Measurements from ENCODE around the gene CPPED1.
"Not testable (repeated sequence)": the region's sequence is repeated elsewhere in the genome, so short reads cannot be mapped to it uniquely, and the experiment has no call there.

CPPED1 gene, protein sequence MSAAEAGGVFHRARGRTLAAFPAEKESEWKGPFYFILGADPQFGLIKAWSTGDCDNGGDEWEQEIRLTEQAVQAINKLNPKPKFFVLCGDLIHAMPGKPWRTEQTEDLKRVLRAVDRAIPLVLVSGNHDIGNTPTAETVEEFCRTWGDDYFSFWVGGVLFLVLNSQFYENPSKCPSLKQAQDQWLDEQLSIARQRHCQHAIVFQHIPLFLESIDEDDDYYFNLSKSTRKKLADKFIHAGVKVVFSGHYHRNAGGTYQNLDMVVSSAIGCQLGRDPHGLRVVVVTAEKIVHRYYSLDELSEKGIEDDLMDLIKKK

DNA sequence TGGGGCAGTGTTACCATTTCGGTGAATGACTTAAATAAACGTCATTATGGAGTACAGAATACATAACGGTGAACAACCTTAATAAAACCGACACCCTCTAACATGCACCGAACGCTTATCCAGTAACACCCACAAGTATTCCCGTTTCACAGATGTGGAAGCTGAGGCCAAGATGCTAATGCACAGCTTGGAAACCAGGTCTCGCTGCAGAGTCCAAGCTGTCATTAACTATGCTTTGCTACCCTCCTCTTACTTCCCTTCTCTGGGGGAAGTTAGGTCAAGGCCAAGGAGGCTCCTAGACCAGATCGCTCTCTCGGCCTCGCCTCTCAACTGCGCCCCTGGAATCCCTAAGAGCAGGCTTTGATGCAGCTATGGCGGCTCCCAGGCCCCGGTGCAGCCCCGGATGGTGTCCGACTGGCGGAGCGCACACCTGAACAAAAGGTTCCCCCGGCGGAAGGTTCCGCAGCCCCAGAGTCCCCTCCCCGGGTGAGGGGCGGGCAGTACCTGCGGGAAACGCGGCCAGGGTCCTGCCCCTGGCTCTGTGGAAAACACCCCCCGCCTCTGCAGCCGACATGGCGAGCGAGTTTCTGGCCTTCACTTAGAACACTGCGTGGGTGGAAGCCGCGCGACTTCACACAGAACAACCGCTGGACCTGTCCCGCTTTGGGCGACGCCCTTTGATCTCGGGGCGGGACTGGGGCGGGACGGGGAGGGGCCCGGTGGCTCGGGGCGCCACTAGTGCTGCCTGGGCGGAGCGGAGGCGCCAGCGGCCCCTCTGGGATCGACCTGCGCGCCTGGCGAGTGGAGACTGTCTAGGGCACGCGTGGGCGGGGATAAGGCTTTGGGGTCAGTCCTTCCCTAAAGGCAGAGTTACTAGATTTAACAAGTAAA, at the start of gene CPPED1:
TSS of gene CPPED1 (minus strand) at position 685 of the 891 bp plus-strand sequence. CDS start at position 574, 111 bp downstream.
- peak; percentile 90 for DNase-seq

DNA sequence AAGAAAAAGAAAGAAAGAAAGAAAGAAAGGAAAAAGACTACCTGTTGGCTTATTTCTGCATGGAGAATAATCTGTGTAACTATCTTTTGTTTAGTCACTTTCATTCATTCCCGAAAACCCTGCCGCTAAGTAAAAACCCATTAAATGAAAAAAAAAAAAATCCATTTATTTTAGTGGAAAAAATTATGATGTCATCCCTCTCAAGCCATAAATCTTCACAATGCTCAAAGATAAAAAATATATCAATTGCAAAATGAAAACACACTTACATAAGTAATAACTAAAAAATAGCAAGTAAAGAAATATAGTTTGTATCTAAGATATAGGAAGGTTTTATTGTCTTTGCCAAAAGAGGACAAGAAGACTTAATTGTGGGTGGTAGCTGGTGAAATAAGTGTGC, 46.5 kb upstream of the CPPED1 start:
- DNase-seq: no peak

DNA sequence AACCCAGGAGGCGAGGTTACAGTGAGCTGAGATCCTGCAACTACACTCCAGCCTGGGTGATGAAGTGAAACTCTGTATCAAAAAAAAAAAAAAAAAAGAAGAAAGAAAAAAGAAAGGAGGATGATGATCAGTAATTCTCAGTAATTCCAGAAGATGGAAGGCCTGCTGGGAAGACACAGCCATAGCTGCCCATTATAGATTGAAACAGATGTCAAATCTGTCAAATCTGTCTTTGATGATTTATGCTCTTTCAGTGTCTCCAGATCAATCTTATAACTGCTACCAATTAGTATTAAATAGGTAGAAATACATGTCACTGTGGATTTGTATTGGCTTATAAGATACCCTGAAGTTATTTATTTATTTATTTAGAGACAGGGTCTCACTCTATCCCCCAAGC, 42.9 kb upstream of the CPPED1 start:
- no peak for DNase-seq

DNA sequence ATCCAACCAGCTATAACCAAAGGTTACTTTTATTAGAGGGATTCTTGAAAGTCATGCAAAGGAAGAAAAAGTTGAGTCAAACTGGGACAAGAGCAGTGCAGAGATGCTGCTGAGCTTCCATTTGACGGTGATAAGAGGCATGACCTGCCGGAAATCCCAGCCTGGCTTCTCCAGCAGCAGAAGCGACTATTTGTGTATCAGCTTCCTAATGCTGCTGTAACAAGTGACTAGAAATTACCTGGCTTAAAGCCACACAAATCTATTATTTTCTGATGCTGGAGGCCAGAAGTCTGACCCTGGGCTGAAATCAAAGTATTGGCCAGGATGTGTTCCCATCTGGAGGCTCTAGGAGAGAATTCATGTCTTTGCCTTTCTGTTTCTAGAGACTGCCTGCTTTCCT, 41.6 kb upstream of the CPPED1 start:
- DNase-seq: no peak

DNA sequence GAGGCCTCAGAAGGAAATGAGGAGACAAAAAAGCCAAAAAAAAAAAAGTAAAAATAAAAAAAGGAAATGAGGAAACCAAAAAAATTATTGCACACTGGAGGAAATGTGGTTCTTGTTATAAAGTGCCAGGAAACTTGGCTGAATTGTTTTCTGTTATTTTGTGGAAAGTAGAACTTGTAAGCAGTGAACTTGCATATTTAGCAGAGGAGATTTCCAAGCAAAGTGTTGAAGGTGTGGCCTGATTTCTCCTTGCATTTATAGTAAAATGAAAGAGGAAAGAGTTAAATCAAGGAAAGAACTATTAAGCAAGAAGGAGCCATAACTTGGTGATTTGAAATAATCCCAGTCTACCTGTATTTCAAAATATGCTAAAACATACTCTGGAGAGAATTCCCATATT, 34.1 kb upstream of the CPPED1 start:
- DNase-seq: no peak

DNA sequence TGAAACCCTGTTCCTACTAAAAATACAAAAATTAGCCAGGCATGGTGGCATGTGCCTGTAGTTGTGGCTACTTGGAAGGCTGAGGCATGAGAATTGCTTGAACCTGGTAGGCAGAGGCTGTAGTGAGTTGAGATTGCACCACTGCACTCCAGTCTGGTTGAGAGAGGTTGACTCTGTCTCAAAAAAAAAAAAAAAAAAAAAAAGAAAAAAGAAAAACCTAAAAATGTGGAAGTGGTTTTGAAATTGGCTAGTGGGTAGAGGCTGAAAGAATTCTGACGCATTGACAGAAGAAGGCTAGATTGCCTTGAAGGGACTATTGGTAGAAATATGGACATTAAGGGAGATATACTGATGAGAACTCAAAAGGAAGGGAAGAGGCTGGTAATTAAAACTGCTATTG, 33.6 kb upstream of the CPPED1 start:
- no peak for DNase-seq

DNA sequence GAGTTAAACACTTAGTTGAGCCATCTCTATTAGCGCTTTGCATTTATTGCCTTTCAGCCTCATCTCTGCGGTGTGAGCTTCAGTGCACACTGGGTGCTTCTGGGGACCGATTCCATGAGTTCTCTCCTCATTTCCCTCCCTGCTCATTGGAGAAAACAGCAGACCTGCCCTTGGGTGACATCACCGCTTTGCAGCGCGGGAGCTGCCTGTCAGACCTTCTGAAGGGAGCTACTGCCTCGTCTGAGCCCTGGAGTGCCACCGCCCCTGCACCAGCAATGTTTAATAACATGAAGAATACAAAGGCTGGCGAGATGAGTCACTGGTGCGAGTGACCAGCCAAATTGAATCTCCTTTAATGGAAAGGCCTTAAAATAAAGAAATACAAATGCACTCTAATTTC, 30.2 kb upstream of the CPPED1 start:
- no peak for DNase-seq

DNA sequence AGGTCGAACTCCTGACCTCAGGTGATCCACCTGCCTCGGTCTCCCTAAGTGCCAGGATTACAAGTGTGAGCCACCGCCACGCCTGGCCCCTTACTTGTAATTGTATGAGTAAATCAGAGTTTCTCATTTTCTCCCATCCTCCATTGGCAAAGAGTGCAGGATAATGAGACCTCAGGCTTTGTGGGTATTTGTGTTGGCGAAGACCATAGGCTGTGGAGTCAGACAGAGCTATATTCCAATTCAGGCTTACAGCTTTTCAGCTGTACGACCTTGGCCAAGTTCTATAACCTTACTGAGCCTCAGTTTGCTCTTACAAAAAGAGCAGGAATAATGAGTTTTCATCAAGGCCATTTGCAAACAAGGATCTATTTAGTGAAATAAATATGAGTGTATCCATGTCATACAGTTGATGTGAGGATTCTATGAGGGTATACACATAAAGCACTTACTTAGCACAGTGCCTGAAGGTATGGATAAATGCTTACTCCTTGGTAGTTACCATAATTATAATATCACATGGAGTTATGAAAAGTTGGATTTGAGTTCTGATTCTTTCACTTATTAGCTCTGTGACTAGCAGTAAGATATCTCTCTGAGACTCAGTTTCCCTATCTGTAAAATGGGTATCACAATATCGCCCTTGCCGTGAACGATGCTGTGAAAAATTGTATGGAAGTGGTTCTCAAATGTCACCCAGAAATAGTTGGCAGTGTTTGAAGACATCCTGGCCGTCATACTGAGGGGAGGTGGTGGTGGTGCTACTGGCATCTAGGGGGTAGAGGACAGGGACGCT, 25.6 kb upstream of the CPPED1 start:
- DNase-seq: no peak

DNA sequence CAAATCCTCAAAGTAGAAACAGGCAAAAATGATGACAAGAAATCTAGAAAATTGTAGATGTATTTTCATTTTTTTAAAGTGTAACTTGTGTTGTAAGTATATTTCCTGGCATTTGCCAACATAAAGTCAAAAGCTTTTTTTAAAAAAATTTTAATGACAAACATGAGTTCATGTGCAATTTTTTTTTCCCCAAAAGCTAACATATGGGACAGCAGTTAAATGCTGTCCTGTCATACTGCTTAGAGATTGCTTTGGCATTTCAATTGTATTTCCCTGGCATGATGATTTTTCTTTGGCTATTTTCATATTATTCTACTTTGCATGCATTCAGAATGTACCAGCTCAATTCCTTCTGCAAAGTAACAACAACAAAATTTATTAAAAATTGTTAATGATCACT, 24.5 kb upstream of the CPPED1 start:
- no peak for DNase-seq

DNA sequence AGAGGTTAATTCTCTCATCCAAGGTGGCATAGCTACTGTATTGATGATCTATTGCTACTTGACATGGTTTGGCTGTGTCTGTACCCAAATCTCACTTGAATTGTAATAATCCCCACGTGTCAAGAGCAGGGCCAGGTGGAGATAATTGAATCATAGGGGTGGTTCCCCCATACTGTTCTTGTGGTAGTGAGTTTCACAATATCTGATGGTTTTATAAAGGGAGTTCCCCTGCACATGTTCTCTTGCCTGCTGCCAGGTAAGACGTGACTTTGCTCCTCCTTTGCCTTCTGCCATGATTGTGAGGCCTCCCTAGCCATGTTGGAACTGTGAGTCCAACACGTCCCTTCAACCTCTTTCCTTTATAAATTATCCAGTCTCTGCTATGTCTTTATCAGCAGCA, 22.9 kb upstream of the CPPED1 start:
- no peak for DNase-seq

DNA sequence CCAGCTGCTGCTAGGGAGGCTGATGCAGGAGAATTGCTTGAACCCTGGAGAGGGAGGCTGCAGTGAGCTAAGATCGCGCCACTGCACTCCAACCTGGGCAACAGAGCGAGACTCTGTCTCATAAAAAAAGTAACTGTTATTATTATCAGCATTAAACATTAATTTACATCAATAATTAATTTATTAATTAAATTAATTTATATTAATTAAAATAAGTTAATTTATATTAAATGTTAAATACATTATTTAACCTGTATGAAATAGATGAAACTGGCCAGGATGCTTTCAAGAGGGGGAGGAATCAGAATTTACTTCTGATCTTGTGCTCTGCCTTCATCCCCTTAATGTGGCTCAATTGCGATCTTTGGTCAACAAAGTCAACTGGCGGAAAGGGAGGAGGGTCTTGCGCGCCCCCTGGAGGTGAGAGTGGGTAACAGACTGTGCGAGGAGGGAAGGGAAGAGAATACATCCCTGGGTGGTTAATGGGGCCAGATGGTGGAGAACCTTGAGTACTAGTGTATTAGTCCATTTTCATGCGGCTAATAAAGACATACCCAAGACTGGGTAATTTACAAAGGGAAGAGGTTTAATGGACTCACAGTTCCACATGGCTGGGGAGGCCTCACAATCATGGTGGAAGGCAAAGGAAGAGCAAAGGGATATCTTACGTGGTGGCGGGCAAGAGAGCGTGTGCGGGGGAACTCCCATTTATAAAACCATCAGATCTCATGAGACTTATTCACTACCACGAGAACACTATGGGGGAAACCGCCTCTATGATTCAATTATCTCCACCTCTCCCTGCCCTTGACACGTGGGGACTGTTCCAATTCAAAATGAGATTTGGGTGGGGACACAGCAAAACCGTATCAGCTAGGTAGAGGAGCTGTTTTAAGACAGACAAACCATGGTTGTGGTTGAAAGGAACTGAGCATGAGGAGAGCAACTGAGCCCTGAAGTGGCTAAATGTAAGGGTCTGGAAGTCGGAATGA, 15.7 kb upstream of the CPPED1 start:
- peak; percentile 49 for DNase-seq

DNA sequence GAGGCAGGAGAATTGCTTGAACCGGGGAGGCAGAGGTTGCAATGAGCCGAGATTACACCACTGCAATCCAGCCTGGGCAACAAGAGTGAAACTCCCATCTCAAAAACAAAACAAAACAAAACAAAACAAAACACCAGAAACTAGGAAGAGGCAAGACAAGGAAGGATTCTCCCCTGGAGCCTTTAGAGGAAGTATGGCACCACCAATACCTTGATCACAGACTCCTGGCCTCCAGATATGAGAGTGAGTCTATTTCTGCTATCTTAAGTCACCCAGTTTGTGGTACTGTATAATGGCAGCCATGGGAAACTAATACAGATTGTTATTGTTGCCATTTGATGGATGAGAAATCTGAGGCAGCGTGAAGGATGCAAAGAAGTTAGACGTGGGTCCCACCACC, 14.6 kb upstream of the CPPED1 start:
- no peak for DNase-seq

DNA sequence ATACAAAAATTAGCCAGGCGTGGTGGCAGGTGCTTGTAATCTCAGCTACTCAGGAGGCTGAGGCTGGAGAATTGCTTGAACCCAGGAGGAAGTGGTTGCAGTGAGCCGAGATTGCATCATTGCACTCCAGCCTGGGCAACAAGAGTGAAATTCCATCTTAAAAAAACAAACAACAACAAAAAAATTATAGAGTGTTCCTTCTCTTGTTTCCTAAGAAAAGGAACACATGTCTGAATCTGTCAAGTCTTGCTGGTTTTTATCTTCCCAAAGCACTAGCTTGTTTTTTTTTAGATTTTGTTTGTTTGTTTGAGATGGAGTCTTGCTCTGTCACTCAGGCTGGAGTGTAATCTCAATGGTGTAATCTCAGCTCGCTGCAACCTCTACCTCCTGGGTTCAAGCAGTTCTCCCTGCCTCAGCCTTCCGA, 13.1 kb upstream of the CPPED1 start:
- DNase-seq: not testable (repeated sequence)

DNA sequence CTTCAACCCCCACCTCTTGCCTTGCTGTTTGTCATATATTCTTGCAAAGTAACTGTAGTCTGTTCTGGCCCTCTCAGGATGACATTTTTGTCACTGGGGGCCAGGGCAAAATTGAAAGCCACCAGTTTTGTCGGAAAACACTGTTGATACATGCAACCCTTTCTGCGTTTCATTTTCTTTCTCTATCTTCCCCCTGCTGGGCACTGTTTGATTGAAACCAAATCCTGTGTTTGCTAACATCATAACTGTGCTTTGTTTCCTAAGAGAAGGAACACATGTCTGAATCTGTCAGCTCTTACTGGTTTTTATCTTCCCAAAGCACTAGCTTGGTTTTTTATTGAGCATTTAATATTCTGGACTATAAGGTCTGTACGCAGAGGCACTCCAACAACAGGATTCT, 11.7 kb upstream of the CPPED1 start:
- peak; percentile 42 for DNase-seq

DNA sequence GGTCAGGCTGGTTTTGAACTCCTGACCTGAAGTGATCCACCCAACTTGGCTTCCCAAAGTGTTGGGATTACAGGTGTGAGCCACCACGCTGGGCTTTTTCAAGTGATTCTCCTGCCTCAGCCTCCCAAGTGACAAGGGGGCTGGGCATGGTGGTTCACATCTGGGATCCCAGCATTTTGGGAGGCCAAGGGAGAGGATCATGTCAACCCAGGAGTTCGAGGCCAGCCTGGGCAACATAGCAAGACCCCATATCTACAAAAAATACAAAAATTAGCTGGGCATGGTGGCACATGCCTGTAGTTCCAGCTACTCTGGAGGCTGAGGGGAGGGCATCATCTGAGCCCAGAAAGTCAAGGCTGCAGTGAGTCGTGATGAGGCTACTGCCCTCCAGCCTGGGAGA, 10.0 kb upstream of the CPPED1 start:
- DNase-seq: not testable (repeated sequence)

DNA sequence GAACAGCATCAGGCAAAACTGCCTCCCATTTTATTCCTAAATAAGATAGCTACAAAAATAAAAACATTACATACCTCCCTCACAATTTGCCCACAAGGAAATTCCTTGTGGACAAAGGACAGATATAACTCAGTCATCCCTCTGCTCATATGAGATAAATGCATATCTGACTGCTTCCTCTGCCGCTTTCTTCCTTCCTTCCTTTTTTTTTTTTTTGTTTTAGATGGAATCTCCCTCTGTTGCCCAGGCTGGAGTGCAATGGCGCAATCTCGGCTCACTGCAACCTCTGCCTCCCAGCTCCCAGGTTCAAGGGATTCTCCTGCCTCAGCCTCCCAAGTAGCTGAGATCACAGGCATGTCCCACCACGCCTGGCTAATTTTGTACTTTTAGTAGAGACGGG, 9.6 kb upstream of the CPPED1 start:
- not testable (repeated sequence) for DNase-seq

DNA sequence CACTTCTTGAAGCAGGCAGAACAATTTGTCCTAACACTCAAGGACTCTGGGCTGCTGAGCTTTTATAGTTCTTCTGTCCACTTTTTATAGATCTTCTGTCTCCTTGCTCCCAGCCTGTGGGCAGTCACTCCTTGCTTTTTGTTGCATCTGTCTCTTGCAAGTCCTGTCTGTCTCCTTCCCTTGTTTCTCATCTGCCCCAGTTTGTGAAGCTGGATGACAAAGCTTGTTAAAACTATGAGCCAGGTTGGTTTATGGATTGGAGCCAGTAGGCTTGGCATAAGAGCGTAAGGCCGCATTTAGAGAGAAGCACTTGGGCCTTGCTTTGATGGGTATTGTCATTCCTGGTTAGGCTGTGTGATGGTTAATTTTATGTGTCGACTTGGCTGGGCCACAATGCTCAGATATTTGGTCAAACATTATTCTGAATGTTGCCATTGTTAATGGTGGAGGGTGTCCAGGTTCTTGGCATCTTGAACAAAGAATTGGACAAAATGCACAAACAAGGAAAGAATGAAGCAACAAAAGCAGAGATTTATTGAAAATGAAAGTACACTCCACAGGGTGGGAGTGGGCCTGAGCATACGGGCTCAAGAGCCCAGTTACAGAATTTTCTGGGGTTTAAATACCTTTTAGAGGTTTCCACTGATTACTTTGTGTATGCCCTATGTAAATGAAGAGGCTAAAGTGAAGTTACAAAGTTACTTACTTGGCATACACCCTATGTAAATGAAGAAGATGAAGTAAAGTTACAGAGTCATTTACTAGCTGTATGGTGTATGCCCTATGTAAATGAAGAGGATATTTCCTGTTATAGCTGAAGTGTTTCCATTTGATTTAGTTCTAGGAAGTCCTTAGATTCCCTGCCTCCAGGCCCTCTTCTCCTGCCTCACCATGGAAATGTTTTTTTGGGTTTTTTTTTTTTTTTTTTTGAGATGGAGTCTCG, 8.0 kb upstream of the CPPED1 start:
- no peak for DNase-seq

DNA sequence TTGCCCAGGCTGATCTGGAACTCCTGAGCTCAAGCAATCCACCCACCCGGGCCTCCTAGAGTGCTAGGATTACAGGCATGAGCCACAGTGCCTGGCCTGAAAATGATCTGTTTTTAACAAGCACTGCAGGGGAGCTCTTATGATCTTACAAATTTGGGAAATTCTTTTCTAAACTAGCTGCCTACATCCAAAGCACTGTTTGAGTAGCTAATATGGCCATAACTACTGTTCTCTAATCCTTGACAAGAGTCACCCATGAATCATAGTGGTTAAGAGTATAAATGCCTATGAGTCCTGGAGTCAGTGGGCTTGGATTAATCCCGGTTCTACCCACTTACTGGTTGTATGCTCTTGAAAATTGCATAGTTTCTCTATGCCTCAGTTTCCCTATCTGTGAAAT, 1.4 kb upstream of the CPPED1 start:
- DNase-seq: no peak

DNA sequence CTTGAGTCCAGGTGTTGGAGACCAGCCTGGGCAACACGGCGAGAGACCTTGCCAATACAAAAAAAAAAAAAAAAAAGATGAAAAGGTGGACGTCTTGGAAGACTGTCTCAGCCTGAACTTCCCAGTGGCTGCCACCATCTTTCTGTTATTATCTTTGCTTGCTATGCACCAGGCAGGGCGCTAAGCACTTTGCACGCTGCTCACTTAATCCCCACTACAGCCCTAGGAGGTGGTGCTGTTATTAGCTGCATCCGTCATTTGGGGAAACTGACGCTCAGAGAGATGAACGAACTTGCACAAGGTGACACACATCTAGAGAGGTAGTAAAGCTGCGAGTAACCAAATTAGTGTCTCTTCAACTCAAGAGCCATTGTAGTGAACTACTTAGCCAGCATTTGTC, 708 bp upstream of the CPPED1 start:
- no peak for DNase-seq

DNA sequence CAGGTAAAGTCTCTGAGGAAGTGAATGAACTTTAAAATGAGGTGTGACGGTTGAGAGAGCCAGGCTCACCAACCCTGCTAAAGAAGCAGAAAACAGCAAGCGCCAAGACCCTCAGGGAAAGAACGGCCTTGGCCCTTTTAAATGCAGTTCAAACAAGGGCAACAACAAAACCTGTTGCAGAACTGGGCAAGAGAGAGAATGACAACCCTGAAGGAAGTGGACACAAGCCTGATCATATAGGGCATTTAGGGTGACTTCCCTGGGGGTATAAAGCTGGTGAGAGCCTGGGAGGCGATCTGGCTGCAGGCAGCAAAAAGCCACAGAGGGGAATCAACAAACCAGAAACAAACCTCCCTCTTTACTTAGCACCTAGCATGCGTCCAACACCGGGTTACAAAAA, 1.0 kb downstream of the CPPED1 start:
- no peak for DNase-seq

DNA sequence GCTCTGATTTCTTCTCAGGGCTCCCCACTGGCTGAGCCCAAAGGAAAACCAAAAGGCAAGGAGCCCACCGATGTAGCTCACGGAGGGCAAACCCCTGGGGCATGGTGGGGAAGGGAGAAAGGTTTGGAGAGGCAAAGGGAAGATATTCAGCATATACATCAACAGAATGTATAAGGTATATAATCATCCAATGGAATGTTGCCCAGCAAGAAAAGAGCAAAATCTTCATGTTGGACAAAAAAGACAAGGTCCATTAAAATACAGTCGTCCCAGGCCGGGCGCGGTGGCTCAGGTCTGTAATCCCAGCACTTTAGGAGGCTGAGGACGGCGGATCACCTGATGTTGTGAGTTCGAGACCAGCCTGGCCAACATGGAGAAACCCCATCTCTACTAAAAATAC, 1.6 kb downstream of the CPPED1 start:
- no peak for DNase-seq
